ENCODE measurements around the gene RIN1.
"Not testable (repeated sequence)": the region's sequence is repeated elsewhere in the genome, so short reads cannot be mapped to it uniquely, and the experiment has no call there.

RIN1 gene

GRCh38 chr11:66360406-66361073, 24.3 kb upstream of the RIN1 start:
- no peak for DNase-seq

- DNase-seq, result no peak
These were observed 23.4 kb upstream of the RIN1 start for GRCh38 chr11:66359662-66360087.

DNA sequence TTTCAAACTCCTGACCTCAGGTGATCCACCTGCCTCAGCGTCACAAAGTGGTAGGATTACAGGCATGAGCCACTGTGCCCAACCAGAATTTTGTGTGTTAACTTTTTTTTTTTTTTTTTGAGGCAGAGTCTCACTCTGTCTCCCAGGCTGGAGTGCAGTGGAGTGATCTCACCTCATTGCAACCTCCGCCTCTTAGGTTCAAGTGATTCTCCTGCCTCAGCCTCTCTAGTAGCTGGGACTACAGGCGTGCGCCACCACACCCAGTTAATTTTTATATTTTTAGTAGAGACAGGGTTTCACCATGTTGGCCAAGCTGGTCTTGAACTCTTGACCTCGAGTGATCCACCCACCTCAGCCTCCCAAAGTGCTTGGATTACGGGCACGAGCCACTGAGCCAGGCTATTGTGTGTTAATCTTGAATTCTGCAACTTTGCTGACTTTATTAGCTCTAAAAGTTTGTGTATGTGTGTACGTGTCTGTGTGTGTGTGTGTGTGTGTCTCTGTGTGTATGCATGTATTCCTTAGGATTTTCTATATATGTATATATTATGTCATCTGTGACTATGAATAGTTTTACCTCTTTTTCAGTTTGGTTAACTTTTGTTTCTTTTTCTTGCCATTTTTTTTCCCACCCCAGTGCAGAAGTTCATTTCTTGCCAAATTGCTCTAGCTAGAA, 14.5 kb upstream of the RIN1 start:
- not testable (repeated sequence) for DNase-seq

- no peak for DNase-seq
These were observed 12.8 kb upstream of the RIN1 start for GRCh38 chr11:66349084-66349386.

DNA sequence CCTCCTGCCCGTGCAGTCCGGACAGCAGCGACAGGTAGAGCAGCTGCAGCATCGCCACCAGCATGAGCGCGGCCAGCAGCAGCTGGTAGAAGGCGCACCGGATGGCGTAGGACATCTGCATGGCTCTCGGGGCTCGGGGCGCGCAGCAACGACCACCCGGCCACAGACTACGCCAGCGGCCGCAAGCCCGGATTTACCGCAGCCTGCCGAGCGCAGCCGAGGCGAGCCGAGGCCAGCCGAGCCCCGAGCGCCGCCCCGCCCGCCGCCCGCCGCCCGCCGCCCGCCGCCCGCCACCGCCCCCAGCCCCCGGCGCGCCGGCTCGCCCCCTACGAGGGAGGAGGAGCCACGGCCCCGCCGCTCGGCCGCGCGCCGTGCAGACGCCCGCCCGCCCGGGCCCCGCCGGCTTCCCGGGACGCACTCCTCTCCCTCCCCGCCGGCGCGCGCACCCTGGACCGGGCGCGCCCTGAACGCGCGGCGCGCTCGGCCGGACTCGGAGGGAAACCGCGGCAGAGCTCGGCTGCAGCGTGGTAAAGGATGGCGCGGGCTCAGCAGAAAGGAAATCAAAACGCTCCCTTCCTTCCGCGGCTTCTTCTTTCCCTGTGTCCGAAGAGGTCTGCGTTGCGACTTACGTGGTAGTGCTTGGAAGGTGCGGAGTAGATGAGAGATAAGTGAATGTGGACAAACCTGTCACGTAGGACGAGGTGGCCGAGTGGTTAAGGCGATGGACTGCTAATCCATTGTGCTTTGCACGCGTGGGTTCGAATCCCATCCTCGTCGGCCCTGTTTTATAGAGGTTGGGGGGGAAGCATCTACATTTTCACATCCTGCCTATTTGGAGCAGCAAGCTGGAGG, 11.4 kb upstream of the RIN1 start, which contains the start of gene B4GAT1:
TSS of gene B4GAT1 (minus strand) at position 205 of the 852 bp plus-strand sequence. CDS start at position 121, 84 bp downstream.
- peak; percentile 73 for DNase-seq

- no peak for DNase-seq
These were observed 10.5 kb upstream of the RIN1 start for GRCh38 chr11:66346476-66347424.

DNA sequence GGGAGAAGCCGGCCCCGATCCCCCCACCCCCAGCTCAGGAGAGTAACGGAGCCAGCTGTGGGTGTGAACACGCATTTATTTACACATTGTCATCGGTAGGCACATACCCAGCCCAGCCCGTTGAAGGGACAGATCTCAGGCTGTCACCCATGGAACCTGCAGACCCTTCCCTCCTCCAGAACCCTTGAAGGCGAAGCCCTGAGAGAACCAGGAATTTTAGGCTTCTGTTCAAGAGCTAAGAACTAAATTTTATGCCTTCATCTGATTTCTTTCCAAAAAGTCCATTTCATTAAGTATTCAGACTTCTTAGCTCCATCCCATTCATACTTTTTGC, 9.0 kb upstream of the RIN1 start:
- DNase-seq, result no peak

DNA sequence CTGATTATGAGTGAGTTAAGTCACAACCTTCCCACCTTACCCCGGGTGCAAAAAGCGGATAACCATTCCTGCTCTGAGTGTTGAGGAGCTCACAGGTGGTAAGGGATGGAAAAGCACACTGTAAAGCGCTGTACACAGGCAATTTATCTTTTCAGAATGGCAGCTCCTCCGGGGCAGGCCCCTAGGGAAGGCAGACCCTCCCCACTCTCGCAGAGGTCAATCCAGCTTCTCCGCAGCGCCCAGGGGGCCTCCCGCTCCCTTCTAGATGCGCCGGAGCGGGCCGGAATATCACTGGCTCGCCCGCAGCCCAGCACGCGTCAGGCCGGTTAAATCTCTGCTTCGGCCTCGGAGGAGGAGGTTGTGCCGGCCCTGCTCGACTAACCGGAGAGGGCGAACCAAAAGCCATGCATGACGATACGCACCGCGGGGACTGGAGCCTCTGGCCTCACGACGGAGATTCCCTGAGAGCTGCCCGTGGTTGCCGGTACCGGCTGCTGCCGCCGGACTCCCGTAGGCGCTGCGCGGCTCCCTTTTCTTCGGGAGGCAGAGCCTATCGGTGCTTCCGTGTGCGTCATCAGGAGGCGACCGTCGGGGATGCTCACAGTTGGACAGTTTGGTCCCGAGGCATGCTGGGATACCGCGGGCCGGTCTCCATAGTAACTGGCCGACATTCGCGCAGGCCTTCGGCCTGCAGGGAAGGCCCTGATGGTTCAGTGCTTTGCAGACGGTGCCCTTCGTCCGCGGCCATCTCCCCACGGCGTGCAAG, 8.5 kb upstream of the RIN1 start, which contains the start of gene BRMS1:
TSS of gene BRMS1 (minus strand) at position 555 of the 766 bp plus-strand sequence. CDS start 2,870 bp downstream, outside the sequence.
- DNase-seq, result peak; percentile 95

- no peak for DNase-seq
These were observed 6.9 kb upstream of the RIN1 start for GRCh38 chr11:66343176-66343575.

GRCh38 chr11:66341502-66342126, 5.4 kb upstream of the RIN1 start:
- no peak for DNase-seq

DNA sequence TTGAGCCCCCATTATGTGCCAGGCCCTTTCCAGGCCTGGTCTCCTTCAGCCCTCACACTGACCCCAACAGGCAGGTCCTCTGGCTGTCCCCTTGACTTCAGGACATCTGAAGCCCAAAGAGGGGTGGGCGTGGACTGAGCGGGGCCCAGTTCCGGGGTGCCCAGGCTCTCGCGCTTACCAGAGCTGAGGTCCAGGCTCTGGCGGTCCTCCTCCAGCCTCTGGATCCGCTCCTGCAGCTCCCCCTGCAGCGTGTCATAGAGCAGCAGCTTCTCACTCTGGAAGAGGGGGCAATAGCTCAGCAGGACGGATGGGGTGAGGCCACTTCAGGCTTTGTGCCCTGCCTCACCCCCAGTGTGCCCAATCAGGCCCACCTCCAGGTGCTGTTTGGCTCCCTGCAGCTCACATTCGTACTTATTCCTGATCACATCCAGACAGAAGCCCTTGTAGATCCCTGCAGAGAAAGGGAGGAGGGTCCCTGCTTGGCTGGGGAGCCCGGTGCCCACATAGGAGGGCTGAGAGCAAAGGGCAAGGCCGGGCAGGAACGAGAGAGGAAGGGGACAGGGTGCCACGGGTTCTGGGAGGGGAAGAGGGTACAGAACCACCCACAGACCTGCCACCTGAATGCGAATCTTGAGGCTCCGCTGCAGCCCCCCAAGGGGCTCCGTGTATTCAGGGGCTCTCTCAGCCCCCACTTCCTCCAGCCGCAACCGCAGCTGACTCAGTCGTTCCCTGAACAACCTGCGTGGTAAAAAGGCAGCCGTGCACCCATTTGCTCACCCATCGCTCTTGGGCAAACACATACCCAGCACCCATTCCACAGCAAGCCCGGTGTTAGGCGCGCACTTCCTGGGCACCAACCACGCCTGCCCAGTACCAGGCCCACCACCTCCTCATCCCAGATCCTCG, 4.6 kb upstream of the RIN1 start:
- no peak for DNase-seq

GRCh38 chr11:66339686-66340483, 3.7 kb upstream of the RIN1 start:
- no peak for DNase-seq

DNA sequence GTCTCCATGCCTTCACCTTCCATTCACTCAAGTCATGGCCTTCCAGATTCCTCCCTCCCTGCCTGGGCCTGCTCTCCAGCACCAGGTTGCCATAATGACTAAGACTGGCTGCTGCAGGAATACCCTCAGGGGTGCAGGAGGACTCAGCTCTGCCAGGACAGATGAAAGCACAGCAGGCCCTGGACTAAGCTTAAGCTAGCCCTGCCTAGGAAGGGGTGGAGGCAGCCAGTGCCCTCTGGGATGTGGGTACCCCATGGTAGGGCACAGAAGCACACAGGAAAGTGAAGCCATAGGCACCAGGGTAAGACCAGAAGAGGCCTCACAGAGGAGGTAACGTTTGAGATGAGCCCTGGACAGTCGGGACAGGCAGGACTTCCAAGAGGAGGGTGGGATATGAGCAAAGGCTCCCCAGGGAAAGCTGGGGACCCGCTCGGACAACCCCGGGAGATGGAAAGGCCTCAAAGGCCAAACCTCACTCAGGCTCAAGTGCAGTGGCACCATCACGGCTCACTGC, 3.0 kb upstream of the RIN1 start:
- no peak for DNase-seq

- no peak for DNase-seq
These were observed 2.3 kb upstream of the RIN1 start for GRCh38 chr11:66338276-66339161.

DNA sequence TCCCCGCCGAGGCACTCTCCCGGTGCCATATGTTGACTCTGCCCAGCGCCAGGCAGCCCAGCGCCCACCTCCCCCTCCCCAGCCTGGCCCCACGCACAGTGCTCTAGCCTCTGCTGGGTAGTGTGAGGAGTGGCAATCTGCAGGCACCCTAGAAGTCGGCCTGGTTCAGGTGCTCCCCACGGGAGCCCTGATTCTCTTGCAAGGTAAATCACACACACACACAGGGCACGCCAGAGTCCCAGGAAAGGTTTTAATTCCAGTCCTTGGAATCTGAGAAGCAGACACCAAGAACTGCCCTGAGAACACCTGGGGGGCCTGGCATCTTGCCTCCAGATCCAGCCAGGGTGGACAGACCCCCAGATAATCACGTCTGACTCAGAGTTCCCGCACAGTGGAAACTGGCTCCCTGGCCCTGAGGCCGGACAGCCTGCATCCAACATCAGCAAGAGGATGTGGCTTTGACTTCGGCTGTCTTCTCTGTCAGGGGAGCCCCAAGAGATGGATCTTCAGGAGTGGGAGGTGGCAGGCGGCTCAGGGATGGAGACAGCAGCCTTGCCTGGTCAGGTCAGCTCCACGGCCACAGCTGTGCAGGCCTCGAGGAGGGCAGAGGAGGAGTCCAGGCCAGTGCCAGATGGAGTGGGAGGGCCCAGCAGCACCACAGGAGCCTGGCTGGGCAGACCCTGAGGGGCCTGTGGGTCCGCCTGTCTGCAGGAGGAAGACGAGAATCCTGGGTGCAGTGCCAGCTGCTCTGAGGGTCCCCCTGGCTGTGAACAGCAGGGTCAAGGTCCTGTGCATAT, 1.1 kb upstream of the RIN1 start:
- no peak for DNase-seq

DNA sequence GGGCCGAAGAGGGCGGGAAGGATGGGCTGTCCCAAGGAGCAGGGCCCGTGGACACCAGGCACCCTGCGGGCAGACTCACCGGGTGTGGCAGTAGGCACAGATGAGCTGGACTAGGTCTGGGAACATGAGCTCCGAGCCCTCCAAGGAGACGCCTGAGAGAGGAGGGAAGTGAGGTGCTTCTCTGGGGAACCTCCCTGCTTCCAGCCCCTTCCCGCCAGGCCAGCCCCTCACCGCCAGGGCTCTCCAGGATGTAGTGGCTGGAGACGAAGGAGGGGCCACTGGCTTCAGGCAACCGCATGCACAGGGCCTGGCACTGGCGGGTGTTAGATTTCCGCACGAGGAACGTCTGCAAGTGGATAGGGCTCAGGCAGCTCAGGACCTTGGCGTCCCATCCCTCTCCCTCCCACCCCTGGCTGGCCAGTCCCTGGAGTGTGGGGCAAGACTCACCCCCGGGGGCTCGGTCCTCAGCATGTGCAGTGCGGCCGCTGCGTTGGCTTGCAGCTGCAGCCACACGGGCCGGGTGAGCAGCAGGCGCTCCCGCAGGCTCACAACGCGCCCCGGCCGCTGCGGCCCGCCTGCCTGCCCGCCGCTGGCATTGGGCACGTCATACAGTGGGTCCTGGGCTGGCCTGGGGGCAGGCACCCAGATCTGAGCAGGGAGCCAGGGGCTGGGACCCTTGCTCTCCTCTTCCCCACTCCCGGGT, 552 bp downstream of the RIN1 start:
- DNase-seq, result no peak

Data from activated gamma-delta T cell treated with Interleukin-2 at 50 U/mL for 16 hours (primary cell).